HepG2 (cell line): ENCODE data around the gene DRC3. TPM values are rescaled to one million over a fixed set of nuclear protein-coding genes. Genes with fewer than 3 reads are reported as not detected.

Source experiments
- ATAC-seq: fragments of 200-7000 bp; cut with Tn5 transposase; 3 replicates; pipeline ENCODE4 v1.9.1; 2020; ENCODE audit warnings: mild to moderate bottlenecking, moderate library complexity
- BruUV-seq: library from RNA; stranded (reverse); fragments of 400-500 nt; replicated peaks from 2 replicates; lab custom pipeline; 2021; lab: Mats Ljungman, UMichigan
- CTCF ChIA-PET: fragments of 300-600 bp; formaldehyde crosslinking; extraction: SDS; loops from one replicate; lab custom pipeline; 2021; ENCODE audit warnings: low total read pairs, inconsistent platforms, low intra/inter-chr PET ratio; lab: Yijun Ruan, JAX
- POLR2A ChIA-PET: fragments of 350-600 bp; sonication (Branson Sonifier 250); formaldehyde crosslinking; loops from one replicate; lab custom pipeline; 2020; ENCODE audit warnings: antibody characterized with exemption, inconsistent platforms; lab: Yijun Ruan, JAX
- DNase-seq: peaks from one replicate; pipeline ENCODE4 v3.0.0-alpha.2; 2015; ENCODE audit warnings: low spot score
- FAIRE-seq: peaks from 3 replicates; lab custom pipeline; 2011; peaks lifted over from hg19 to GRCh38; lab: Jason Lieb, UNC
- H2AFZ ChIP-seq: one replicate; pipeline ENCODE4 v1.6.1; 2011; ENCODE audit warnings: low read length, inconsistent platforms
- H3K27ac ChIP-seq: fragments of 300-600 bp; 3 replicates; pipeline ENCODE4 v1.8.0; 2011; ENCODE audit warnings: mixed run types, mild to moderate bottlenecking, mixed read lengths, low read length, inconsistent platforms; ENCODE audit not compliant: insufficient read depth; ENCODE audit errors: extremely low read length
- H3K27me3 ChIP-seq, 2 experiments: fragments of 200-600 bp in 1 of 2; 2 replicates in 1 of 2; 3 replicates in 1 of 2; pipeline versions ENCODE4 v1.6.0 to v1.8.0; 2011; ENCODE audit warnings: low read length in 2 of 2, mild to moderate bottlenecking in 2 of 2, moderate library complexity in 2 of 2, inconsistent platforms in 1 of 2; ENCODE audit not compliant: insufficient read depth in 2 of 2, control insufficient read depth in 1 of 2
- H3K36me3 ChIP-seq, 2 experiments: fragments of 200-600 bp in 1 of 2; replicated peaks in 1 of 2; 2 replicates in 1 of 2; 3 replicates in 1 of 2; pipeline versions ENCODE4 v1.5.1 to v1.8.0; 2011; ENCODE audit warnings: low read length in 2 of 2, inconsistent platforms in 1 of 2; ENCODE audit not compliant: insufficient read depth in 2 of 2, control insufficient read depth in 1 of 2
- H3K4me1 ChIP-seq: 2 replicates; pipeline ENCODE4 v1.5.1; 2012; ENCODE audit warnings: low read length, inconsistent platforms; ENCODE audit not compliant: insufficient read depth
- H3K4me2 ChIP-seq: 2 replicates; pipeline ENCODE4 v1.6.0; 2011; ENCODE audit warnings: low read depth, low read length, inconsistent platforms
- H3K4me3 ChIP-seq, 3 experiments: fragments of 200-600 bp in 1 of 3; sonication (generic), shearing (Covaris generic) in 1 of 3; replicated peaks in 1 of 3; 2 replicates each; pipeline ENCODE4 v1.5.1; 2011 to 2016; ENCODE audit warnings: low read length in 3 of 3, inconsistent platforms in 2 of 3, low read depth in 2 of 3, mild to moderate bottlenecking in 2 of 3, control low read depth in 1 of 3, mixed read lengths in 1 of 3; ENCODE audit not compliant: insufficient read depth in 1 of 3
- H3K79me2 ChIP-seq: one replicate; pipeline ENCODE4 v1.6.1; 2011; ENCODE audit warnings: low read length, inconsistent platforms; ENCODE audit not compliant: insufficient read depth
- H3K9ac ChIP-seq: 2 replicates; pipeline ENCODE4 v1.6.0; 2011; ENCODE audit warnings: mild to moderate bottlenecking, low read depth, low read length, inconsistent platforms; ENCODE audit not compliant: insufficient read depth
- H3K9me3 ChIP-seq: 2 replicates; pipeline ENCODE4 v1.5.1; 2012; ENCODE audit warnings: mild to moderate bottlenecking, low read length
- H4K20me1 ChIP-seq: 2 replicates; pipeline ENCODE4 v1.6.0; 2011; ENCODE audit warnings: inconsistent platforms, mild to moderate bottlenecking, low read length, moderate library complexity; ENCODE audit not compliant: insufficient read depth
- MIER3 ChIP-seq: IDR thresholded peaks from 2 replicates; pipeline ENCODE4 v1.6.1; 2016; ENCODE audit warnings: missing compliant biosample characterization, borderline replicate concordance
- PHF21A ChIP-seq: sonication (generic); formaldehyde crosslinking; IDR thresholded peaks from 2 replicates; pipeline ENCODE4 v1.5.0; 2020; ENCODE audit warnings: mild to moderate bottlenecking, missing genetic modification reagents
- SRF ChIP-seq: IDR thresholded peaks from 2 replicates; pipeline ENCODE4 v1.6.1; 2011; ENCODE audit warnings: mild to moderate bottlenecking, low read depth, low read length, moderate library complexity
- ZBTB20 ChIP-seq: sonication (generic); formaldehyde crosslinking; IDR thresholded peaks from 2 replicates; pipeline ENCODE4 v1.8.1; 2023; ENCODE audit warnings: missing genetic modification reagents, low read depth, mild to moderate bottlenecking, borderline replicate concordance
- WGBS: methylation state at CpG from one replicate; pipeline ENCODE4 v1.1.6; 2017; ENCODE audit warnings: low lambda C conversion rate; 5-methylcytosine and 5-hydroxymethylcytosine counted together
- in situ Hi-C: cut with HindIII; loops from 2 replicates; pipeline ENCODE4 v1.10.0; 2017; ENCODE audit warnings: low pct_unique_long_range_greater_than_20kb; ENCODE audit not compliant: extremely low pct_ligation_motif_present
- intact Hi-C: fragments of 100-400 bp; cut with micrococcal nuclease; formaldehyde crosslinking; loops from one replicate; pipeline ENCODE4 v1.10.0; 2022; ENCODE audit not compliant: unreplicated experiment
- polyA plus RNA-seq, 8 experiments: library from polyadenylated mRNA; depleted of rRNA in 3 of 8; stranded (reverse) in 7 of 8; unstranded in 1 of 8; fragments of >200 nt; fragmentation: Illumina TruSeq in 4 of 8; extraction: Trizol in 4 of 8; gene quantifications; 2 replicates each; pipeline versions ENCODE4 v1.2.1 to v1.2.3, GENCODE V29; 2011 to 2016; ENCODE audit warnings: low read depth in 4 of 8, missing spikeins in 1 of 8, mixed read lengths in 1 of 8; ENCODE audit not compliant: insufficient read depth in 1 of 8
- total RNA-seq, 5 experiments: library from RNA; depleted of rRNA; stranded (reverse); fragments of >200 nt; fragmentation: Illumina TruSeq; extraction: Trizol; gene quantifications; 2 replicates each; pipeline ENCODE4 v1.2.3, GENCODE V29; 2016; ENCODE audit warnings: low read depth in 1 of 5
- TF ChIP-seq, protein P1 (sequence below): sonication (generic); formaldehyde crosslinking; IDR thresholded peaks from 2 replicates; pipeline ENCODE4 v1.5.0; 2020; ENCODE audit warnings: missing genetic modification reagents
- TF ChIP-seq, protein P2 (sequence below): sonication (generic); formaldehyde crosslinking; IDR thresholded peaks from 2 replicates; pipeline ENCODE4 v1.4.0; 2020; ENCODE audit warnings: mild to moderate bottlenecking, missing genetic modification reagents

Gene DRC3
- total and polyA plus RNA-seq, 2 of the 13 experiments (the other 11 are each of a cell fraction or from before 2014, with no cell fraction given): 0.53 to 0.87 TPM

- ATAC-seq (no peak), DNase-seq (no peak), FAIRE-seq (no peak)
- no peak overlapping the region for H3K4me2 ChIP-seq
- ChIA-PET CTCF (no interaction called here), POLR2A (interaction anchor here (1.0 to 1.5 kb wide), 2 partner anchors 41 to 124 kb away, joined by 3 to 4 read pairs; no protein-coding TSS in a partner anchor)
- peaks cover 29% of the 10 kb centered on the region for H3K4me1 ChIP-seq
- TF ChIP-seq, protein P1, sequence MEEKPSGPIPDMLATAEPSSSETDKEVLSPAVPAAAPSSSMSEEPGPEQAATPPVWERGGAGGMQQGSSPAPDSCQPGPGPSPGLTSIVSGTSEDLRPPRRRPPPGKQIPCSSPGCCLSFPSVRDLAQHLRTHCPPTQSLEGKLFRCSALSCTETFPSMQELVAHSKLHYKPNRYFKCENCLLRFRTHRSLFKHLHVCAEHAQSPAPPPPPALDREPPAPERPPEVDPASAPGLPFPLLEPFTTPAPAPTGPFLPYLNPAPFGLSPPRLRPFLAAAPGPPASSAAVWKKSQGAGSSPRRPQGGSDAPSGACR (CRISPR knock-in tag): no peak
- TF ChIP-seq, protein P2, sequence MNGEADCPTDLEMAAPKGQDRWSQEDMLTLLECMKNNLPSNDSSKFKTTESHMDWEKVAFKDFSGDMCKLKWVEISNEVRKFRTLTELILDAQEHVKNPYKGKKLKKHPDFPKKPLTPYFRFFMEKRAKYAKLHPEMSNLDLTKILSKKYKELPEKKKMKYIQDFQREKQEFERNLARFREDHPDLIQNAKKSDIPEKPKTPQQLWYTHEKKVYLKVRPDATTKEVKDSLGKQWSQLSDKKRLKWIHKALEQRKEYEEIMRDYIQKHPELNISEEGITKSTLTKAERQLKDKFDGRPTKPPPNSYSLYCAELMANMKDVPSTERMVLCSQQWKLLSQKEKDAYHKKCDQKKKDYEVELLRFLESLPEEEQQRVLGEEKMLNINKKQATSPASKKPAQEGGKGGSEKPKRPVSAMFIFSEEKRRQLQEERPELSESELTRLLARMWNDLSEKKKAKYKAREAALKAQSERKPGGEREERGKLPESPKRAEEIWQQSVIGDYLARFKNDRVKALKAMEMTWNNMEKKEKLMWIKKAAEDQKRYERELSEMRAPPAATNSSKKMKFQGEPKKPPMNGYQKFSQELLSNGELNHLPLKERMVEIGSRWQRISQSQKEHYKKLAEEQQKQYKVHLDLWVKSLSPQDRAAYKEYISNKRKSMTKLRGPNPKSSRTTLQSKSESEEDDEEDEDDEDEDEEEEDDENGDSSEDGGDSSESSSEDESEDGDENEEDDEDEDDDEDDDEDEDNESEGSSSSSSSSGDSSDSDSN (CRISPR knock-in tag): no peak
- TF ChIP-seq PHF21A (CRISPR knock-in tag) (no peak), SRF (no peak), ZBTB20 (CRISPR knock-in tag) (no peak), MIER3 (CRISPR knock-in tag) (no peak)
- no peaks in the 10 kb centered on the region for H3K36me3 ChIP-seq
- intact Hi-C loops: no loop called here
- H4K20me1 ChIP-seq: no peaks in the 10 kb centered on the region
- H3K27ac ChIP-seq: no peak overlapping the region
- no peaks in the 10 kb centered on the region for H3K9me3 ChIP-seq
- in situ Hi-C loops: no loop called here
- WGBS: 90% methylated on average over 5 of the region's 5 CpGs
- no peak overlapping the region for H3K4me3 ChIP-seq
- H2AFZ ChIP-seq: no peak overlapping the region
- no peaks in the 10 kb centered on the region for H3K27me3 ChIP-seq
- no TSS peak for BruUV-seq
- H3K79me2 ChIP-seq: no peaks in the 10 kb centered on the region
- H3K9ac ChIP-seq: no peak overlapping the region
Measured at GRCh38 chr17:17960500-17961030, 12.1 kb upstream of the DRC3 start.
